ENCODE data around the gene MBD3L2B.

The MBD3L2B gene

DNA sequence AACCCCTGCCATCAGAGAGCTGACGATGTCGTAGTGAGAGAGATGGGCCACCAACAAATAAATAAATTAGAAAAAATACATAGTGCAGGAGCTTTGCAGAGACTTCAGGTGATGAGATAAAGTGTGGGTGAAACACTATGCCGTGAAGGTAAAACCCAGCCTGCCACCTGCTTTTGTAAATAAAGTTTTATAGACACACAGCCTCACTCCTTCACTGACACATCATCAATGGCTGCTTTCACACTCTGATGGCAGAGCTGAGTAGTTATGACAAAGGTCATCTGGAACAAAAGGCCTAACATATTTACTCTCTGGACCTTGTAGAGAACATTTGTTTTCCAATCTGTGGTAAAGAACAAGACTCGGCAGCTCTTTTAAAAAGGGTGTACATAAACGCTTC lies 45.0 kb downstream of the MBD3L2B start:
- TF ChIP-seq, protein P1, sequence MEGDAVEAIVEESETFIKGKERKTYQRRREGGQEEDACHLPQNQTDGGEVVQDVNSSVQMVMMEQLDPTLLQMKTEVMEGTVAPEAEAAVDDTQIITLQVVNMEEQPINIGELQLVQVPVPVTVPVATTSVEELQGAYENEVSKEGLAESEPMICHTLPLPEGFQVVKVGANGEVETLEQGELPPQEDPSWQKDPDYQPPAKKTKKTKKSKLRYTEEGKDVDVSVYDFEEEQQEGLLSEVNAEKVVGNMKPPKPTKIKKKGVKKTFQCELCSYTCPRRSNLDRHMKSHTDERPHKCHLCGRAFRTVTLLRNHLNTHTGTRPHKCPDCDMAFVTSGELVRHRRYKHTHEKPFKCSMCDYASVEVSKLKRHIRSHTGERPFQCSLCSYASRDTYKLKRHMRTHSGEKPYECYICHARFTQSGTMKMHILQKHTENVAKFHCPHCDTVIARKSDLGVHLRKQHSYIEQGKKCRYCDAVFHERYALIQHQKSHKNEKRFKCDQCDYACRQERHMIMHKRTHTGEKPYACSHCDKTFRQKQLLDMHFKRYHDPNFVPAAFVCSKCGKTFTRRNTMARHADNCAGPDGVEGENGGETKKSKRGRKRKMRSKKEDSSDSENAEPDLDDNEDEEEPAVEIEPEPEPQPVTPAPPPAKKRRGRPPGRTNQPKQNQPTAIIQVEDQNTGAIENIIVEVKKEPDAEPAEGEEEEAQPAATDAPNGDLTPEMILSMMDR (conservative IDR thresholded peaks at IDR 0.05) = no peak
- no peak overlapping the region for H3K27ac ChIP-seq

DNA sequence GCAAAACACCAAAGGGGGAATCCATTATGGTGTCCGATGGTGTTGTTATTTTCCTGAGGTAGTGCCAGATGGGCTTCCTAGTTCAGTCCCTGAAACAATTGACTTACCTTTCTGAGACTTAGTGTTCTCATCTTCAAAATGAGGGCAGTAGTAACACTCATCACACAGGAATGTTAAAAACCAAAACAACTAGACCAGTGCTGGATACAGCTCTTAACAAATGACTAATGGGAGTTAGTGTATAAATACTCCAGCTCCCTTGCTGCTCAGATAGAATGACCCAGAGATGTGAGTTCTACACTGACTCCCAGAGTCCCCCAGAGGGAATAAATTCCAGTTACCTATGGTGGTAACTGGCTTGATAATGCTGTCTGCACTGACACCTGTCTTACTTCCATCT lies 49.9 kb downstream of the MBD3L2B start:
- TF ChIP-seq, protein P1 (conservative IDR thresholded peaks at IDR 0.05) = no peak
- H3K27ac ChIP-seq = no peak overlapping the region

DNA sequence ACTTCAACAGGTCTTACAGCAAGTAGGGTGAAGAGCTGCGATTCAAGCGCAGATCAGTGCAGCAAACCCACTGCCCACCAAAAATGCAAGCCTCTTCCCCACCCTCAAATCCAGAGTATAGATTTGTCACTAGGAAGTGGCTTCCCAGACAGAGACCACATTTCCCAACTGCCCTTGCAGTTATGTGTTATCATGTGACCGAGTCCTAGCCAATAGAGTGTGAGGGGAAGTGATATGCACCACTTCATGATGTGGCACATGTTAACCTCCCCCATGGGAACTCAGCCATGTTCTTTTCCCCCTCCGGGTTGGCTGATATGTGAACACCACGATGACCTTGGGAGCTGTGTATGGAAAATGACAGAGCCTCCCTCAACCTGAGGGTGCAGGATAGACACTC lies 50.8 kb downstream of the MBD3L2B start:
- TF ChIP-seq, protein P1 (conservative IDR thresholded peaks at IDR 0.05) = no peak
- H3K27ac ChIP-seq = no peak overlapping the region

DNA sequence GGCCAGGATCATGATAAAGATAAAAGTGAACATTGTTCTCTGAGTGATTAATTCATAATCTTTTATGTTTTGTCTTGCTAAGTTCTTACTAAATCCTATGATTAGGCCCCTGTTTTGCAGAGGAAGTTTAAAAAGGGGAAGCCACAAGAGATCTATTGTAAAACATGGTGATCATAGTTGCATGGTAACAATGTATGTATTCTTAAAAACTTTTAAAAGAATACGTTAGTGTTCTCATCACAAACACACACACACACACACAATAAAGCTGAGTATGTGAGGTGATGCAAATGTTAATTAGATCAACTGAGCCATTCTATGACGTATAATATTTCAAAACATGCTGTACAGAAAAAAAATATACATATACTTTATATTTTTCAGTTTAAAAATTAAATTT lies 51.2 kb downstream of the MBD3L2B start:
- TF ChIP-seq, protein P1 (conservative IDR thresholded peaks at IDR 0.05) = no peak
- H3K27ac ChIP-seq = no peak overlapping the region

DNA sequence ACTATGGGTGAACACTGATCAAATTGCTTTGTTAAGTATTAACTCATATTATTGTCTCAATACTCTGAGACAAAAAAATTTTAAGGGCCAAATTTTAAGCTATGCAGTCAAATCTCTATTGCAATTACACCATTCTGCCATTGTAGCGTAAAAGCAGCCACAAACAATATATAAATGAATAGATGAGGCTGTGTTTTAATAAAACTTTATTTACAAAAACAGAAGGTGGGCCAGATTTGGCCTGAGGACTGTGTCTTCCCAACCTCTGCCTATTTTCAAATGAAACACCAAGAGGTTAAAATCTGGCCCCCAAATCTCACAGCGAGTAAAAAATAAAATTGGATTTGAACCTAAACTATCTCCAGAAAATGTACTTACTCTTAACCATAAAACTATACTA lies 51.7 kb downstream of the MBD3L2B start:
- TF ChIP-seq, protein P1 (conservative IDR thresholded peaks at IDR 0.05) = no peak

More for the DNA sequence above, 51.7 kb downstream of the MBD3L2B start:
- H3K27ac ChIP-seq = no peak overlapping the region
